DOHH2 (cell line): ENCODE results near the gene KRTAP5-2.

Source experiments
- EZH2phosphoT487 ChIP-seq: fragments of 200-600 bp; sonication (generic); IDR thresholded peaks from 2 replicates; pipeline ENCODE4 v1.6.1; 2017; ENCODE audit warnings: borderline replicate concordance, mild to moderate bottlenecking, antibody characterized with exemption, low read length, moderate library complexity, mixed read lengths
- TF ChIP-seq, protein P1 (sequence below): fragments of 200-600 bp; sonication (generic); IDR thresholded peaks from one replicate; pipeline ENCODE4 v1.5.1; 2014; ENCODE audit warnings: antibody characterized with exemption, mild to moderate bottlenecking, low read depth, low read length; ENCODE audit not compliant: poor library complexity, severe bottlenecking

DNA sequence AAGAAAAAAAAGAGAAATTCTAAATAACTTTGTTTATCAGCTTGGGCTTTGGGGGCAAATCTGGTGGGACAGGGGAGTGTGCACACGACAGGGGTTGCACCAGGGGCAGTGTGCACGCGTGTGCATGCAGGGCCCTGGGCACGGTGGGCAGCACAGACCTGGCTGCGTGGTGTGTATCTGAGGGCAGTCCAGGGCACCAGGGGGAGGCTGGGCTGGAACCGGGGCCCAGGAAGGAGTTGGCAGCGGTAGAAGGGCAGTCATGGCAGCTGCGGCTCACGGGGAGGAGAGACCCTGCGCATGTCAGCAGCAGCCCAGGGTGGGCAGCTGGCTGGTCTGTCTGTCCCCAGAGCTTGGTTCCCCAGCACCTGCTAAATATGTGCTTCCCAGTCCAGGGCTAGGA, 35.8 kb upstream of the KRTAP5-2 start:
- TF ChIP-seq, protein P1, sequence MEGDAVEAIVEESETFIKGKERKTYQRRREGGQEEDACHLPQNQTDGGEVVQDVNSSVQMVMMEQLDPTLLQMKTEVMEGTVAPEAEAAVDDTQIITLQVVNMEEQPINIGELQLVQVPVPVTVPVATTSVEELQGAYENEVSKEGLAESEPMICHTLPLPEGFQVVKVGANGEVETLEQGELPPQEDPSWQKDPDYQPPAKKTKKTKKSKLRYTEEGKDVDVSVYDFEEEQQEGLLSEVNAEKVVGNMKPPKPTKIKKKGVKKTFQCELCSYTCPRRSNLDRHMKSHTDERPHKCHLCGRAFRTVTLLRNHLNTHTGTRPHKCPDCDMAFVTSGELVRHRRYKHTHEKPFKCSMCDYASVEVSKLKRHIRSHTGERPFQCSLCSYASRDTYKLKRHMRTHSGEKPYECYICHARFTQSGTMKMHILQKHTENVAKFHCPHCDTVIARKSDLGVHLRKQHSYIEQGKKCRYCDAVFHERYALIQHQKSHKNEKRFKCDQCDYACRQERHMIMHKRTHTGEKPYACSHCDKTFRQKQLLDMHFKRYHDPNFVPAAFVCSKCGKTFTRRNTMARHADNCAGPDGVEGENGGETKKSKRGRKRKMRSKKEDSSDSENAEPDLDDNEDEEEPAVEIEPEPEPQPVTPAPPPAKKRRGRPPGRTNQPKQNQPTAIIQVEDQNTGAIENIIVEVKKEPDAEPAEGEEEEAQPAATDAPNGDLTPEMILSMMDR, result no peak
- TF ChIP-seq EZH2phosphoT487, result no peak
